ENCODE measurements around the gene KIF1A.

KIF1A gene

GRCh38 chr2:240803191-240803590, 16.8 kb downstream of the KIF1A start:
- no peak for DNase-seq (ENCODE audit: low spot score)

DNA sequence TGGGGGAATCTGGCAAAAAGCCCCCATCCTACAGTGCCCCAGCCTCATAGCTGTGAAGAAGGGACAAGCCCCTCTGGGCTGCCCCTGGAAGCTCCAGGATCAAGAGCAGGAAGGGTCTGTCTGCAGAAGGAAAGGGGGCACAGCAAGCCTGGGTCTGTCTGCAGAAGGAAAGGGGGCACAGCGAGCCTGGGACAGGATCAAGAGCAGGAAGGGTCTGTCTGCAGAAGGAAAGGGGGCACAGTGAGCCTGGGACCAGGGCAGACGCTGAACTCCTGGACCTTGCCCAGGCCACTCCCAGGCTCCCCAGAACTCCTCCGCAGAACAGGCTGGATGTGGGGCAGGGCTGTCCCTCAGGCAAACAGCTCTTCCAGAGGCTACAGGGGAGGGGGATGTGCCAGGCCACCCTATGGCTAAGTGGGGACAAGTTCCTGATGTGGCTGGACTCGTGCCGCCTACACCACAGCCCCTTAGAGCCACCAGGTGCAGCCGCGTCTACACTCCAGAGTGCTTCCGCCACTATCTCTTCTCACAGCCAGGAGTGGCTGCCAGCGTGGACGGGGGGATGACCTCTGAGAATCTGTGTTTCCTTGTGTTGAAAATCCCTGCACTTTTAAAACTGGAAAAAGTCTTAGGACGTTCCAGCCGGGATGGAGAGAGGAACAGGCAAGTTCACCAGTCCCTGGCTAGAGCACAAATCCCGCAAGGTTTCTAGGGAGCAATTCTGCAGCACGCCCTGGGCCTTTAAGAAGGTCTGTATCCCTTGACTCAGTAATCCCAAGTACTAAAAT, 20.8 kb downstream of the KIF1A start:
- DNase-seq (ENCODE audit: low spot score) = no peak

DNA sequence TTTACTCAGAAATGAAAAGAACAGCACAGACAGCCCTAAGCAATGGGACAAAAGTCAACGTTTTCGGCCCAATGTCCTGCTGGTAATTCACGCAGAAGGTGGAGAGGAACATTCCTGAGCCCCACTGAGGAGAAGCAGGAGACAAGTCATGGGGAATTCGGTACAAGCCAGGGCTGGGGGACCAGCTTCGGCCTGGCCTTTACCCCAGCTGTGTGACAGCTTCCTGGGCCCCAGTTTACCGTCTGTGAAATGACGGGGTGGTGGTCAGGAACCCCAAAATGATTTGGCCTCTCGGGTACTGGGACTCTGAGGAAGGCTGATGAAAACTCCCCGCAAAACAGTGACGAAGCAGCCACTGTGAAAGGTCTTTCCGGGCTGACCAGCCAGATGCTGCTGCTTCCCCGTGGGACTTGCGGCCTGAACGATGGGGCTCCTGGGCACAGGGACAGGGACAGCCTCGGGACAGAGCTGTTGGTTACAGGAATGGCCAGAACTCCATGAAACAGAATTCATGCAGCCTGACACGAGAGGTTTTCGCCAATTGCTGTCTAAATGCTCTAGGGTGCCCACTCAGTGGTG, 21.6 kb downstream of the KIF1A start:
- no peak for DNase-seq (ENCODE audit: low spot score)

GRCh38 chr2:240797914-240798313, 22.1 kb downstream of the KIF1A start:
- no peak for DNase-seq (ENCODE audit: low spot score)

DNA sequence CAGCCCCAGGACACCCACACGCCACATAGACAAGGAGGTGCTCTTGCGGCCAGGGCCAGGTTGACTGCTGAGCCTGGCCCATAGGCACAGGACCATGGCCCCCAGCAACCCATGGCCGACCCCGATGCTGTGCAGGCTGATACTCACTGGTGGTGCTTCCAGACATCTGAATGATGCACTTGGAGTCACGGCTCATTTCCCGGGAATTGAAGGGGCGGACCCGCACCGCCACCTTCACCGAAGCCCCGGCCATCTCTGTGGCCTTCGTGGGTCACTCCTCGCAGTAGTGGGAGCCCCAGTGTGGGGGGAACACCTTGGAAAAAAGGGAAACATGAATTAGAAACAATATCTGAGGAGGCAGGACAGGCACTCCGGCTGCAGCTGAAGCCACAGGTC, 22.5 kb downstream of the KIF1A start:
- DNase-seq (ENCODE audit: low spot score) = no peak

DNA sequence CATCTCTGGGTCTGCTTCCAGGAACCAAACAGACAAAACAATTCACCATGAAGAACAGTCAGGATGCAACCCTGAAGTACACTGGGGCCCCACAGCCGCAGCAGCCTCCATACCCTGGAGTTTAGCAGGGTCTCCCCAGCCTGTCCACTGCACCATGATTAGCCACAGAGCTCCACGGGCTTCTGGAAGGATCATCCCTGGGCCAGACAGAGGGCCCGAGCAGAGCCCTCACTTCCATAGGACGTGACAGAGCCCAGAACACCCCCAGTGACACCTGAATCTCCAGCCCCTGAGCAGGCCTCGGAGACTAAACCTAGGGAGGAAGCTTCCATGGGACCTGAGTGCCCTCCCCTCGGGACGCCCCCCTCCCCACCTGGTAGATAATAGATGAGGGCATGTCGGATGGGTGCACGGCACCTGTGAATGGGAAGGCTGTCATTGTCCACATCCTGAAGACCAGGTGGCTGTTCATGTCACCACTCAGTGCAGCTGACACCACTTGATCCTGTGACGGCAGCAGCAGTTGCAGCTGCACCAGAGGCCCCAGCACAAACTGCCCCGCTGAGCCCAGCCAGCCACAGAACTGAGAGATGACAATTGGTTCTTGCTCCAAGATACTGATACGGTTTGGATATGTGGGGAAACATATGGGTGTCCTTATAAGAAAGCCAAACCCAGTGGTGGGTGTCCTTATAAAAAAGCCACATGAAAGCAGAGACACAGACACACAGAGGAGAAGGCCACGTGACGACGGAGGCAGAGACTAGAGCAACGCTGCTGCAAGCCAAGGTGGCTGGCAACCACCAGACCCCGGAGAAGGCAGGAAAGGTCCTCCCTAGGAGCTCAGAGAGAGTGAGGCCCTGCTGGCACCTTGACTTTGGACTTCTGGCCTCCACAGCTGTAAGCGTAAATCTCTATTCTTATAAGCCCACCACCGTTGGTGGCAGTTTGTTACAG, 23.2 kb downstream of the KIF1A start:
- DNase-seq (ENCODE audit: low spot score) = no peak

DNA sequence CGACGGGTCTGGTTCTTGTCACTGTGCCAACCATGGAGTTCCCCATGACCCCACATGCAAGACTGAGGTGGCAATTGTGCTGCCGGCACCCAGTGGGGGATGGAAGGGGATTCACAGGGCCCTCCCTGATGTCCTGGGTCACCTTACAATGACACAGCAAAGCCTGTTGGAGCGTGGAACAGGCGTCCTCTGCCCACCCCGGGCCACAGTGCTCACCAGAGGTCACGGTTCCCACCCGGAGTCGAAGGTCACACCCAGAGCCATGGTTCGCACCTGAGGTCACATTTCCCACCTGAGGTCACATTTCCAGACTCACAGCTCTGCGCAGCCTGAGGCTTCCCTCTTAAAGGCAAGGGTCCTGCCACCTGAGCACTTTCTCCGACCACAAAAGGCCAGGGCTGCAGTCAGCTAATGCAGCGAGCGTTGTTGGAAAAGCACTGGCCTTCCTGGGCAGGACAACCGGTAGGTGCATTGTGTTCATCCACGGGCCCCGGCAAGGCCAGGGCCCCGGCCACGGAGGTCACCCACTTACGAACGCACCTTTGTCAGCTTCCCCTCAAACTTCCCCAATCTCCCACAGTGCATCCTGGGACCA, 24.0 kb downstream of the KIF1A start:
- no peak for DNase-seq (ENCODE audit: low spot score)

DNA sequence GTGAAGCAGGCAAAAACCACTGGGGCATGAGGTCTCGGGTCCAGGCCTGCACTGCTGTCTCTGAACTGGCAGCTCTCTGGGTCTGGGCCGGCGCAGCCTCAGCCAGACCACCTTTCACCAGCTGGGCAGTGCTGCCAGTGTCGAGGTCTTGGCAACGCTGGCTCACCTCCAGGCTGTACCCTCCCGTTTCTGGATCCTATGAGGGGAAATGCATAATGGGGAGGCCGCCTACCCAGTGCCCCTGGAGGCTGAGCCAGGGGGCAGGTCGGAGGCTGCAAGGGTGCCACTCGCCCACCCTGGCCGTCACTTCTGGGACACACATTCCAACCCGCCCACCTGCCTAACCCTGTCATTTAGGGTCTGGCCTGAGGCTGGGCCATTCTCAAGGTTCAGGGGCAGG, 24.6 kb downstream of the KIF1A start:
- DNase-seq (ENCODE audit: low spot score) = no peak

- DNase-seq (ENCODE audit: low spot score) = no peak
Measured at GRCh38 chr2:240794178-240794721, 25.8 kb downstream of the KIF1A start.

DNA sequence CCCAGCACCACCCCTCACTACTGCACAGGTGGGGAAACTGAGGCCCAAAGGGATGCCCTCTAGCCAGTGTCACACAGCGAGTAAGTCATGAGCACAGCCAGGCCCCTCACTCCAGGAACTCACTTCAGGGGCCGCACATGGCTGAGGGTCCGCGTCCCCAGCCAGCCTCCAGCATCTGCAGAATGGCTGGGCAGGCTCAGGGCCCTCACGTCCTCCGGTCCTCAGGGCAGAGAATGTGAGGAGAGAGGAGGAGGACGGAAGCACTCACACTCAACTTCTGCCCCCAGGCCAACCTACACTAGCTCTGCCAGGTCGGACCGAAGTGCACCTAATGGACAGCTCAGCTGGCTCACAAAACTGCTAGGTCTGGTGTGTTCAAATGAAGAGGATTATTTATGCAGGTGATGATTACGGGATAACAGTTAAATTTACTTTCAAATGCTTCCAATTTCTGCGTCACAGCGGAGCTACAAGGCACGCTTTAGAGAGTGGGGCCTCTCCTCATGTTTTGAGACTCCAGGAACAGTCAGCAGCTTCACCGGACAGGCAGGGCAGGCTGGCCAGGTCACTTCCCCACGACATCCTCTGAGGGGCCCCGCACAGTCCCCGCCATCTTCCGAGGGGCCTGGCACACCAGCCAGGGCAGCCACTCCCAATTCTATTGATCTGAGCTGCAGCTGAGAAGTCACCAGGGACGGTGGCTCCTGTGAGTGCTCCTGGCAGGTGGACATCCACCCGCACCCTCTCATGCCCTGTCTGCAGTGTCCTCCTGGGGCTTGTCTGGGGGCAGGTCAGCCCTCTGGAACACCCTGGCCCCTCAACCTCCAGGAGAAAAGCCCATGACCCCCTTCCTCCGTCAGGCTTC, 26.5 kb downstream of the KIF1A start:
- no peak for DNase-seq (ENCODE audit: low spot score)

- DNase-seq (ENCODE audit: low spot score) = no peak
Measured at GRCh38 chr2:240792629-240793312, 27.2 kb downstream of the KIF1A start.

GRCh38 chr2:240791821-240792628, 28.0 kb downstream of the KIF1A start:
- DNase-seq (ENCODE audit: low spot score) = no peak

DNA sequence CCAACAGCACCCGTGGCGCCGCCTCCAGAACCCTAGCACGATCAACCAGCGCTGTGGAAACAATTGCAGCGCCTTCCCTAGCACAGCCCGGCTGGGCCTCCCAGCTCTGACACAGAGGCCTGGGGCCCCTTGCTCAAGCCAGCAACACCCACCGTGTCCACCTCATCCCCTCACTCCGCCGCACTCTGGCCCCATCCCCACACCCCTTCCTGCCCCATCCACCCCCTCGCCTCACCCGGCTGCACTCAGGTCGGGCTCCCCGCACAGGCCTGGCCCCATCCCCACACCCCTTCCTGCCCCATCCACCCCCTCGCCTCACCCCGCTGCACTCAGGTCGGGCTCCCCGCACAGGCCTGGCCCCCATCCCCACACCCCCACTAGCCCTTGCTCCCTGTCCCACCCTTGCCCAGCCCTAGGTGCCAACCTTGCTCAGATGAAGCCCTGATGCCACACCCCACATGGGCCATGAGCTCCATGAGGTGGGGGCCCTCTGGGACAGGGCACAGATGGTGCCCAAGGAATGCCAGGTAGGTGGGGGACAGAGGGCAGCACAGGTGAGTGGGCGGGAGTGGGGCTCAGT, 28.7 kb downstream of the KIF1A start:
- DNase-seq (ENCODE audit: low spot score) = no peak

- no peak for DNase-seq (ENCODE audit: low spot score)
Measured at GRCh38 chr2:240790370-240791220, 29.4 kb downstream of the KIF1A start.

DNA sequence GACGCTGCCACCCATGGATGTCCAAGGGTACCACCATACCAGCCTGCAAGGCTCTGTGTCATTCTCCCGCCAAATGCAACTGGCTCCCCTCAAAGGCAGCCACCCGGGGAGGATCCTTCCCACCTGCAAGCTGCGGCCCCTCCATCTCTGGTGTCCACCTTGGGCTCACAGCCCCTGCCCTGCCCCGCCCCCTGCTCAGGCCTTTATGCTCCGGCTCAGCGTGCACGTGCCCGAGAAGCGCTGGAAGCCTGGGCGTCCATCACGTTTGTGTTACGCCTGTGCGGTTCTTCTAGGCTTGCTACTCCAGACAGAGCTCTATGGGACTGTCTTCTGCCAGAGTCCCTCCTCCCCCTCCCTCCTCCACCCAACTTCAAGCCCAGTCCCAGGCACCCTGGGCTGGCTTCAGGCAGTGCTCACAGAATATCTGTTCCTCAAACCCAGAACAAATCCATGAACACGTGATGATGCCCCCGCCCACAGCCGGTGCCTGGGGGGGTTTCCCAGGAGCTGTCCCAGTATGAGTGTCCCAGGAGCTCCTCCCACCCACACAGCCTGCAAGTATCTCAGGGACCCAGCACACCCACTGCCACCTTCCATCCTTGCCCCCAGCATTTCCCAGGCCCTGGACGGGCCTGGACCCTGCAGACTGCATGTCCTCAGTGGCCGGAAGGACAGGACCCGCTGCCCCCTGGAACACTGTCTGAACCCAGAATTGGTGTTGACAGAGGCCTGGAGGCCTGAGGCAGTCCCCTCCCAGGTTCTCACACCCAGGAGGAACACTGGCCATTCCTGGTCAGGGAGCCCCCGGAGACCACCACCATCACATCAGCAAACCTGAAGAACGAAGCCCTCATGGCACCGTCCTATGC, 30.3 kb downstream of the KIF1A start:
- no peak for DNase-seq (ENCODE audit: low spot score)

- DNase-seq (ENCODE audit: low spot score) = no peak
Measured at GRCh38 chr2:240789051-240789453, 31.0 kb downstream of the KIF1A start.

DNA sequence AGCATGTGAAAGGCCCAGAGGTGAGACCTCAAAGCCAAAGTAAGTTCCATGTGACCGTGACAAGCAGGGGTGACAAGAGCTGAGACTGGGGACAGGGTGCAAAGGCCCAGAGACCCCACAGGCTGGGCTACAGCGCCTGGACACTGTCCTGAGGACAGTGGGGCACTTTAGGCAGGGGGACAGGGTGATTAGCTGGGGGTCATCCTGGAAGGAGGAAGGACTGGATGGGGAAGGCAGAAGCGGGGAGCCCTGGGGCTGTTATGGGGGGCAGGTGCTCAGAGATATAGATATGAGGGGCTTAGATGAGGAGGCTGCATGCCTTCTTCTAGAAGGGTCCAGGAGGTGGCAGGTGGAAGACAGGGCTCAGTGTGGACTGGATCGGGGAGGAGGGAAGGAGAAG, 31.5 kb downstream of the KIF1A start:
- DNase-seq (ENCODE audit: low spot score) = no peak

Measured in ecto neural progenitor cell (in vitro differentiated cells).